IPS-NIHi11 (cell line): Measurements from ENCODE around the gene RELN.

Experiments
- DNase-seq: peaks from one replicate; pipeline ENCODE4 v3.0.0; 2012; ENCODE audit warnings: mixed read lengths, low spot score

Gene RELN

DNA sequence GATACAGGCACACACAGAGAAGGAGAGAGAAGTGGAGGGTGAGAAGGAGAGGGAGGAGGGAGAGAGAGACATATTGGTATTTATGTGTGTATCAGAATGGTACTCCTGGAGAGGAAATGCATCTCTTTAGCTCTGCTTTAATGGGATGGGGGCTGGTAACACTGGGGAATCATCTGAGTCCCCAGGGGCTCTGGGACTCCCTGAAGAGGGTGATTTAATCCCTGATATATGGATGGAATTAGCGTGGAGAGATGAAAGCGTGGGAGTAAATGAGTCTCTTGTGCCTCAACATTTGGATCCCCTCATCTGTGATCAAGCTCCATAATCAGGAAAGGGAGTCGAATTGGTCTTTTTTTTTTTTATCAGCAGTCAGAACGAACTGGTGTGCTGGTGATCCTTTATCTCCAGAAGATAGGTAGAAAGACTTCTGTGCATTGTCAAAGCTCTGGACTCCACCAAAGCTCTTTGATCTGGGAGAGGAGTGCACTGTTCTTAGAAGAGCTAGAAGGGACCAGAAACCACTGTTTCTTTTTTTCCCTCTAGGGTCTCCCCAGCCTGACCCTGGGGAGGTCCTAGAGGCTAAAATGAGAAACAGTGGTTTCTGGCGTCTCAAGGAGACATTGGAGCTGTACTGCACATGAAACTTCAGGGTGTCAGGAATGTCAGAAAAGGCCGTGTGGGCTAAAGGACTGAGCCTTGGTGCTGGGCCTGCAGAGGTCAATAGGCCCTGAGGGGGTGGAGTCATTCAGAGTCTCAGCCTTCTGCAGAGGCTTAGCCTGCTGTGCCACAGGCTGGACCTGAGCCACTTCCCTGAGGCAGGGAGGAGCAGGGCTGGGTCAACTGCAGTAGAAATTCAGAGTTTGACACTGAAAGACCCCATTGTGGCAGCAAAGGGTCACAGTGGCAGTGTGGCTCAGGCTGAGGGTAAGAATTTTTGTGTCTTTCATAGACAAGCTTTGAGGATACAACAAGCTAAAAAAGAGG, 309.0 kb downstream of the RELN start:
- DNase-seq = peak; percentile 10

DNA sequence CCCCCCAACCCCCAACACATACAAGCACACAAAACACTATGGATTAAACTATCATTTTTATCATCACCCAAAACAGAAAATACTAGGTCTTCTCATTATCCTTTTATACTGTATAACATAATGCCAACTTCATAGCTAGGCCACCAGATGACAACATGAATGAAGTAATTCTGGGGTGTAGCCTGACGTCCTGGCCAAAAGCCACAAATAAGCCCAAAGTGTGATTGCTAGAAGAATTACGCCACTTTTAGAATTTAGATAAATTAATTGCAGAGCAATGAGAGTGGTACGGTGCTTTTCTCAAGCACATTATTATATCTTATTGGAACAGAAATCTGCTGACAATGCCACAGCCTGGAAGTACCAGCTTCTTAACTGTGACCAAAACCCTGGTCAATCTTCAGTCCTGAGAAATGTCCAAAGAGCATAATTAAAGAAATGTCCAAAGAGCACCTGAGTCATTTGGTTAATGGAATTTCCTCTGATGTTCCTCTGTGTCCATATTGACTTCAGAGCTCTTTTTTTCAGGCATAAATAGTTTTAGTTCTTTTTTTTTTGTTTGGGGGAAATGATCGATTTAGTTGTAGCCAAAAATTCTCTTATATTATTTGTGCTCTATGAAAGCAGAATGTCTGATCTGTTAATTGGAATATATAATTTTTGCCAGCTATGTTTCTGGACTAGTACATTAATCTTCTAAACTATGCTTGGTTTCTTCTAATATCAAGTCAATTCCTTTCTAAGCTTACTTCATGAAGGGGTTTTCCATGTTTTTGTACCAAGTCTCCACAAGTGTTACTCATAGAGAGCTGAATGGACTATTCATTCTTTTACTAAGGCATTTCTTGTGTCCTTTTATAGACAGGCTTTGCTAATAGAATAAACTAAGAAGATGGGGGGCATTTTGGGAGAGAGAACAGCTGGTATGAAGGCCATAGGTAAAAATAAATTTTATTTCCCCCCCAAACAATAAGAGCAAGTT, 310.0 kb downstream of the RELN start:
- no peak for DNase-seq

DNA sequence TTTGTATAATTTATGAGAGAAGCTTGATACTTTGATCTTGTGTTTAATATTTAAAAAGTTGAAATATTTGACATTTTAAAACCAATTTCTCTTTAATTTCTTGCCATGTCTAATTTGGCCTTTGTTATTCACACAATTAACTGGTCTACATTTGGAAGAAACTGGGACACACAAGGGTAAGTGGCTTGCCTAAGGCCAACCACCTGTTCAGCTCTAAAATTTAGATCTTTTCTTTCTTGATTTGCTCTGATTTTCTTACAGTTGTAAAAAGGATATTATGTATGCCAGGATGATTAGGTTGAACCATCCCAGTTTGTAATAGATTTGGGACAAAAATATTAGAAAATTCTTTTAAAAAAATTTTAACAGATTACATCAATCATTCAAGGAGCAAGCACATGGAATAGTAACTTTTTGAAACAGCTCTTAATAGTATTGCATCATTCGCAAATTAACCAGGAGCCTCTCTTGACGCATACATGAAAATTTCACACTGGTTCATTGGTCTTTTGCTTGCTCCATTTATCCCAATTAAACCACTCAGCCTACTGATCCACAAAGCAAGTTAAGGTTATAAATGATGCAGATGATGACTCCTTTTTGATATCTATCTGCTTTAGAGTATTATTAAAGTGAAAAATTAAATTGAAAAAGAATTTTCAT, 321.0 kb downstream of the RELN start:
- no peak for DNase-seq

DNA sequence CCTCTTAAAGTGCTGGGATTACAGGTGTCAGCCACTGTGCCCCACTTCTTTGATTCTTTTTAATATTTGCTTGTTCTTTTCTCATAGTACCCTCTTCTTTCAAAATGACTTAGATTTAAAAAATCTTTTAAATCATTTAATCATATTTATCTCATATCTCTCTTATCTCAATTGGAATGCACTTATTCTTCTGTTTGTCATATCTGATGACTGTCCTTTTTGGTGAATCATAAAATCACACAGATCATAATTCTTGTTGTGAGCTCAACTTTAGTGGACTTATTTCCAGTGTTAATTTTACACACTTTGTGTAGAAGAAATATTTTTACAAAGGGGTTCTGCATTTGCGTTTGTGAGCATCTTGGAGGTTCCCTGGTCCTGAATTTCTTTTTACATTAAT, 323.1 kb downstream of the RELN start:
- no peak for DNase-seq

DNA sequence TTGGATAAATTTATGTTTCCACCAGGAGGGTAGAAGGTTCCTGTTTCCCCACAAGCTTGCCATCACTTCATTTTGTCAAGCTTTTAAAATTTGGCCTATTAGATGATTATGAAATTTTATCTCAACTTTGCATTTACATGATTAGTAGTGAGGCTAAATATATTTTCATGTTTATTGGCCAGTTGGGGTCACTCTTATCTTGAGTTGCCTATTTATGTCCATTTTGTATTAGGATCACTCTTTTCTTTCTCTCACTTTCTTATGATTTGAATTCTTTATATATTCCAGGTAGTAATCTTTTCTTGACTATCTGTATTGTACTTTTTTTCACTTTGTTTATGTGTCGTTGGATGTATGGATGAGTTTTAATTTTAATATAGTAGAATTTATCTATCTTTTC, 324.9 kb downstream of the RELN start:
- no peak for DNase-seq

DNA sequence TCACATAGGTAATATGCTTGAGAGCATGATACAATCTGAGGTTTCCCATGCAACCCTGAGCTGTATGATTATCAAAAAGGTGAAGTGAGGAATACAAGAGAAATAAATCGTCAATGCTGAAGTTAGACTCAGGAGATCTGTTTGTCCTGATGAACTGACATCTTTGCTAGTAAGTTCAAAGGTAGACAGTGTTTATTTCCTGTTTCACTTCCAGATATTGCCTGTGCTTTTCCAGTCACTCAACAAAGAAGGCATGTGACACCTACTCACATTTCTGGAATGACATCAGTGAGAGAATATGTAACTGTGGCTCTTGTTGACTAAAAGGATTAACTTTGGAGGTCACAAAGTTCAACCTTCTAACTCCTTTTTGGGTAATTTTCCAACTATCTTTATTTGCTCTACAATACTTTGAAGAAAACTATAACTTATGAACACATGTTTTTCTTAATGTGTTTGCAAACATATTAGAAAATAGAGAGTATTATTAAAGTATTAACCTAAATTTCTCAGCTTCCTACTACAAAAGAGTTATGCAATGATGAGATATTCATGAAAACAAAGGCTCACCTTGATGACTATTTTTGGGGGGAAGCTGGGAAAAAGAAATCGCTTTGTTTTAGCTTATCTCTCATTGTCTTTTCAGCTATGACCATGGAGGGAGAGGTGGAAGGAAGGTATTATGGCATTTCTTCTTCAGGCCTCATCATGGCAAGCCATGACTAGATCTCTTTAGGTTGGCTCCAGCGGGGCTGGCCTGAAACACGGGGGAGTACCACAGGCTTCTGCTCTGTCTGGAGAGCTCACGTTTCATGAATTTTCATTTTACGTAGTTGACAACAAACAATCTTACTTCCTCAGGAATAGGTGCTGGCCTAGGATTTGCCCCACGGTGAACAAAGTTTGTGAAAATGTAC, 328.7 kb downstream of the RELN start:
- peak; percentile 11 for DNase-seq

DNA sequence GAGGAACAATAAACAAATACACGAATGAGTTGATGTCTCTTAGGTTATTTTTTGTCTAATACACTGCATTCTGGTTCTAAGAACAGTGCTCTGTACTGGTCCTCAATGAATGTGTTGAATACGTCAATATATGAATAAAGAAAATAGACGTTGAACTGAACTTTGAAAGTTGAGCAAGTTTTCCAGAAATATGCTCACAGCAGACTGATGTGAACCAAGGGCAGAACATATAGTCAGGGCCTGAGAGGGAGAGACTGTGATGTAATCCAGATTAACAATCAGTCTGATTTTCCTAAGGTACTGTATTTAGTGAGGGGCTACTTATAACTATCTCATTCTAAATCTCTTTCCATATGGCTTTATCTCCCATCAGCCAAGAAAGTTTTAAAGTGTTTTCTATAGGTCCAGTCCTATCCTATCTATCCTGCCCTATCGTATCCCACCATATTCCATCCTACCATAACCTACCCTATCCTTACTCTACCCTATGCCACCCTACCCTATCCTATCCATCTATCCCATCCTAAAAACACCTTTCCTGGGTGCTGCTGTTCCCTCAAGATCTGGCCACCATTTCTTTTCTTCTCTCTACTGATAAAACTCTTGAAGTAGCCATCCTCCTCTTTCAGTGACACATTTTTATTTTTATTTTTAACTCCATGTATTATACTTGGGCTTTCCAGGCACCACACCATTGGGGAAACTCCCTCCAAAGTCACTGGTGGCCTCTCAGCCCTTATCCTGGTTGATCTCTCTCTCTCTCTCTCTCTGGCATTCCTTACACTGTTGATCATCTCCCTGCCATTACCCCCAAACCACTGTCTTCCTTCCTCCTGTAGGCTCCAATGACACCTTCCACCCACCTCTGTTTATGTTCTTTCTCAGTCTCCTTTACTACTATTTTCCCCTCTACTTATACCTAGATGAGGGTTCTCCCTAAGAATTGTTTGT, 331.1 kb downstream of the RELN start:
- no peak for DNase-seq

DNA sequence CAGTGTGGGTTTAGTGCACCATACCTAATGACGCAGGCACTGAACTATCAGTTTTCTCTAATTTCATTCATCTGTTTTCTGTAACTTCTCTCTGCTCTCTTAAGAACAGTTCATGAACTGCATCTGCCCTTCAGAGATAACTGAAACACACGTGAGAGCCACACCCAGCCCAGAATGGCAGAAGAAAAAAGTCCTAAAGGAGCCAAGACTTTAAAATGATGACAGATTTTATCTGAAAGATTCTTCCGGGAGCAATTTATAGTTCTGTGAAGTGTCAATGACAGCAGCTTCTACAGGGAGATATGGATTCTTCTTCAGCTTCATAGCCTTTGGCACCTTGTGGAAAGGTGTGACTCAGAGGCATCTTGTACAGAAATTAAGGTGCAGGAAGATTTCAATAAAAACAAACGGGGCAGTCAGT, 332.0 kb downstream of the RELN start:
- DNase-seq = no peak

DNA sequence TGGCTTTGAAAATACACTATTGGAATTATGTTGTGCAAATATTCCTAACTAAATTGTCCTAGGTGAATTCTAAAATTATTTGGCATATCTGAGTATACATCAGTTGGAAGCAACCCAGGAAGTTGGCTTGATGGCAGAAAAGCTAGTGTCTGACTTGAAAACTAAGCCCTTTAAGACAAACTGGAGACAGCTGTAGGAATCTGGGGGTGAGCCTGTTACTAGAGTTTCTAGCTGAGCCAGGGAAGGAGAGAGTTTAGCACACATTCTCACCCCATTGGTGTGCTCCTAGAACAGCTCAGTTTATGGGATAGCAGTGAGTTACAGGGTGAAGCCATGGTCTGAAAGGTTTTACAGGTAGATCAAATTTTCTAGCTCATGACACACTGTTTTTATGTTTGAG, 333.2 kb downstream of the RELN start:
- DNase-seq = no peak

DNA sequence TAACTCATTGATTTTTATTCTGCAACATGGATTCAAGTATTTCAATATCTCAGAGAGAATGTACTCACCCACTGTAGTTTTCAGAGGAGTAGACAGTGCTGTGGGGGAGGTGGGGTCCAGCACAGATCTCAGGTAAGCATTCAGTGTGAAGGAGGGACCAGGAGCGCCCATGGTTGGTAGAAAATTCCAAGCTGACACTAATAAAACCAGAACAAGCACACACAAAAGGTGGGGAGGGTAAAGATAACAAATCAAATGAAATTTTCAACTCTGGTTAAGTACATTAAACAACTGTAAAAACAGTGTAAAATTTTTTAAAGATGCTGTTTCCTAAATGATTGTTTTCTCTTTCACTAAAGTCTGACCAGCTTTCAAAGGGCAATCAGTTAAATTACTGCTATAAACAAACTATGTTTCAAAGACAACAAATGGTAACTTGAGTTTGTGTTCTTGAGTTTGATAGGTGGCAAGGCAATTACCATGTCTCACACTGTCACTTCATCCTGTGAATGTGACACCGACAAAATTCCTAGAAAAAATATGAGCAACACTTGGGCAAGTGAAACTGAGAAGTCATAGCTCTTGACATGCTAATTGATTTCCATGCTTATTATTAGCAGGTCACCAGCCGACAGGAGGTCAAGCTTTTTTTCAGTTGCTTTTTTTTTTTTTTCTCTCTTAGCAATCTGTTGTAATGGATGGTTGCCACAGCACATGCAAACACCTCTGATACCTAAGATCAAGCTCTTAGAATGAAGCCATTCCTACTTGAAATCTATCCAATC, 337.7 kb downstream of the RELN start:
- DNase-seq = no peak

DNA sequence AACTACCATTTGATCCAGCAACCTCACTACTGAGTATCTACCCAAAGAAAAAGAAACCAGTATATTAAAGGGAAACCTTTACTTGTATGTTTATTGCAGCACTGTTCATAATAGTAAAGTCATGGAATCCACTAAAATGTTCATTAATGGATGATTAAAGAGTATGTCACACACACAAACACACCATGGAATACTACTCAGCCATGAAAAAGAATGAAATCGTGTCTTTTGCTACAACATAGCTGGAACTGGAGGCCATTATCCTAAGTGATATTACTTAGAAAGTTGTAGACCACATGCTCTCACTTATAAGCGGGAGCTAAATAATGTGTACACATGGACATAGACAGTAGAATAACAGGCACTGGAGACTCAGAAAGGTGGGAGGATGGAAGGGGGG, 340.4 kb downstream of the RELN start:
- no peak for DNase-seq

DNA sequence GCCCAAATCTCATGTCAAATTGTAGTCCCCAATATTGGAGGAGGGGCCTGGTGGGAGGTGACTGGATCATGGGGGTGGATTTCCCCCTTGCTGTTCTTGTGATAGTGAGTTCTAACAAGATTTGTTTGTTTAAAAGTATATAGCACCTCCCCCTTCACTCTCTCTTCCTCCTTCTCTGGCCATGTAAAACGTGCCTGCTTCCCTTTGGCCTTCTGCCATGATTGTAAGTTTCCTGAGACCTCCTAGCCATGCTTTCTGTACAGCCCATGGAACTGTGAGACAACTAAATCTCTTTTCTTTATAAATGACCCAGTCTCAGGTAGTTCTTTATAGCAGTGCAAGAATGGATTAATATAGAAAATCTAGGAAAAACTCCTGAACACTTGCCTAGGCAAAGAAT, 341.3 kb downstream of the RELN start:
- no peak for DNase-seq

DNA sequence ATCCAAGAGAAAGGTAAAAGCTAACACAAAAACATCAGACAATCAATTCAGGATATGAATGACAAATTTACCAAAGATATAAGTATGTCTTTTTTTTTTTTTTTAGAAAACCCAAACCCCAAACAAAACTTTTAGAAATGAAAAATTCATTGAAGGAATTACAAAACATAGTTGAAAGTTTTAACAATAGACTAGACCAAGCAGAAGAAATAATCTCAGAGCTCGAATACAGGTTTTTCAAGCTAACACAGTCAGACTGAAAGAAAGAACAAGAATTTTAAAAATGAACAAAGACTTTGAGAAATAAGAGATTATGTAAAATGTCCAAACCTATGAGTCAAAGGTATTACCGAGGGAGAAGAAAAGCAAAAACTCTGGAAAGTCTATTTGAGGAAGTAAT, 345.1 kb downstream of the RELN start:
- no peak for DNase-seq

DNA sequence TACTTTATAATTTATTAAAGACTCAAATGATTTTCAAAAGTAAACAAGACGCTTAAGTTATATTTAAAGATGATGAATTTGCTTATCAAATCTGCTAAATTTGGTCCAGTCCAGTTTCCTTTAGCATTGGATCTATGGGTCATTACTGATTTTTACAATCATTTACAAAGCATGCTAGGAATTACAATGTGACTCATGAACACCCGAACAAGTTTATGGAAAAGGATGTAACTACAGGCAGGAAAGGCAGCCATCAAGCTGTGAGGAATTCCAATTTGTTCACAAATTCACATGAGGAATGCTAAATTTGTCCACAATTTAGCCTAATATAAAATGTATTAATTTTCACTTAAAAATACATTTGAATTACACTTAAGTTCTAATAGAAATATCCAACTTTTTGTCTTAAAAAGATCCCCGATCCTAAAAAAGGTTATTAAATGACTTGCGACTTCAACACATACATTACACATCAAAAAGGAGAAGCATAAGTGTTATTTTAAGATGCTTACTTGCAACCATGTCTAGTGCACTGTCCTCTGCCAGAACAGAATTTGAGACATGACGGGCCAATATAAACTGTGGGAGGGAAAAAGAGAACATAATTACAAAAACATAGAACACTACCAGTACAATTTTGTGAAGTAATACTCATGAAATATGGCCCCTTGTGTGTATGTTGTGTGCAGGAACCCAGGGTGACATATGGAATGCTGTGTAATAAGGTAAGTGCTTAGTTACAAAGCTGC, 349.3 kb downstream of the RELN start:
- no peak for DNase-seq

DNA sequence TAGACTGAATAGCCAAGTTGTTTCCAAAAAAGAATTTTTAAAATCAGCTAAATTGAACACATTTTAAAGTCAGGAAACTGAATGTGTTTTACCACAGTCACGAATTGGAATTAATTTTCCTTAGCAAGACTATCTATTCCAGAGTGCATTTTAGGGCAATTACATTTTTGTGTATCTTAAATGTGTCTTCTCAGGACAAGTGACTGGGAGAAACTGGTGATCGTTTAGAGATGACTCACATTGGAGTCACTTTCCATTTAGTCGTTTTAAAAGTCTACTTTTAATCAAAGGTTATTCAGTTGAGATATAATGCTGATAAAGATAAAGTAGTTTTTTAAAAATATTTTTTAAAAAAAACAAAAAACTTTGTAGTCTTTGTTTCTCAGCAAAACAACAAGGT, 351.7 kb downstream of the RELN start:
- DNase-seq = no peak

DNA sequence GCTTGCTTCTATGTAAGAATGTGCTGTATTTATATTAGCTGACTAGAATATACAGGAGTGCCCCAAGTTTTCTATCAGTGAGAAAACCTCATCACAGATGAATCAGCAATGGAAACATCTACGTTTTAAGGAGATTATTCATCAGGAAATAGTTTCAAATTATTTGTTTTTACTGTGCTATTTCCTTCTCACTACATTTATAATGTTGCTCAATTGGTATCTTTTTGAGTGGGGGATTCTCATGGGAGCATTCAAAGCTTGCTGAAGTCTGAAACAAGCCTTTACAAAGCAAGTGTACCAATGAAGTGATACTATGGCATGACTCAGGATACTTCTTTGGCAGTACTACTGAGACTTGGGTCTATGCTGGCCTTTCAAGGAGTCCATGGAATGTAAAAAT, 352.4 kb downstream of the RELN start:
- no peak for DNase-seq

DNA sequence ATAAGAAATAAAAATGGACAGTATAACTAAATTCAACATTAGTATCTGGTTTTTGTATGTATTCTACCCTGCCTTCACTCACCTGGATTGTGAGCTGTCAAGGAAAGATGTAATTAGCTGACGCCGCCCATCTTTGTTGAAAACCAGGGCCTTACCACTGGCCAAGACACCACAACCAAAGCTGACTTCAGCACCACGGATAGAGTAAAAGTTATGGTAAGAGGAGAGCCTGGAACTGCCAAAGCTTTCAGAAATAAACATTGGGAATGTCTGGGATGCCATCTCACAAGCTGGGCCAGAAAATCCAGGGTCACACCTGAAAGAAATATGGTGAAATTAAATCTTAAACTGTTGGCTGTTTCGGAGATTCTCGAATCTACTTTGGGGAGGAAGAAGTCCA, 353.3 kb downstream of the RELN start:
- DNase-seq = peak; percentile 64

DNA sequence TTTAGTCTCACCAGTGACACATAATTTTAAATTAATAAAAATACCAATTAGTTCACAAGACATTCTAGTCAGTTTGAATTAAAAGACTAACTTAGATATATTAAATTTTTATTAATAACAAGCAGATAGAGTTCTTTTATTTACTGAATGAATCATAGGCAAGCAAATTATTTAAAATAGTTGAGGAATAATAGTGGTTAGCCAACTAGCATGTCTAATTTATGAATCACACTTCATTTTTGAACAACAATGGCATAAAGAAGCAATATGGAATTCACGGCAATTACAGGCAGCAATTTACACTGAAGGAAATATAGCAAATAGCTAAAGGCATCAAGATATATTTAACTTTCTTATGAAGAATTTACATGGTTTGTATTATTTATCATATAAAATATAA, 356.5 kb downstream of the RELN start:
- no peak for DNase-seq
